GM23248 (cell line): ENCODE results near the gene CALN1.

Experiments used
- EZH2 ChIP-seq: fragments of 200-600 bp; sonication (generic); IDR thresholded peaks from 2 replicates; pipeline ENCODE4 v1.6.1; 2018; ENCODE audit warnings: antibody characterized with exemption, mild to moderate bottlenecking; ENCODE audit not compliant: insufficient read depth, poor library complexity, severe bottlenecking
- EZH2phosphoT487 ChIP-seq: fragments of 200-600 bp; sonication (generic); IDR thresholded peaks from 2 replicates; pipeline ENCODE4 v1.6.1; 2018; ENCODE audit warnings: antibody characterized with exemption, moderate library complexity, mild to moderate bottlenecking, low read depth; ENCODE audit not compliant: insufficient read depth

GRCh38 chr7:71768450-71768849 lies 643.7 kb downstream of the CALN1 start:
- TF ChIP-seq EZH2phosphoT487 (no peak), EZH2 (no peak)
